Measurements from ENCODE around the gene LIPC.

GRCh38 chr15:58425185-58425584, 6.6 kb upstream of the LIPC start:
- TF ChIP-seq CTCF (IDR thresholded peaks at IDR 0.05 in 4 of 5, conservative IDR thresholded peaks at IDR 0.05 in 1 of 5) (no peak), POLR2A (IDR thresholded peaks at IDR 0.05) (no peak)
